K562 (cell line): Measurements from ENCODE around the gene HNRNPLL. TPM values are rescaled to one million over a fixed set of nuclear protein-coding genes. Genes with fewer than 3 reads are reported as not detected.

ENCODE experiments used
- ARNT ChIP-seq, 2 experiments: fragments of 450-650 bp; IDR thresholded peaks; 2 replicates each; pipeline ENCODE4 v1.6.1; 2016; ENCODE audit warnings: mild to moderate bottlenecking in 1 of 2
- BHLHE40 ChIP-seq: IDR thresholded peaks from 2 replicates; pipeline ENCODE4 v1.6.1; 2011; ENCODE audit warnings: low read length, improper control_type of control experiment
- CBX1 ChIP-seq: sonication (generic); IDR thresholded peaks from 2 replicates; pipeline ENCODE4 v1.6.1; 2016; ENCODE audit warnings: antibody characterized with exemption, low read depth, mild to moderate bottlenecking
- CREBBP ChIP-seq: IDR thresholded peaks from one replicate; pipeline ENCODE4 v1.6.1; 2012; ENCODE audit warnings: low read depth, mild to moderate bottlenecking, control low read depth, inconsistent platforms, low read length
- EGR1 ChIP-seq: fragments of 450-650 bp; conservative IDR thresholded peaks from 2 replicates; pipeline ENCODE4 v1.6.1; 2017; ENCODE audit warnings: mild to moderate bottlenecking
- ELF2 ChIP-seq: fragments of 250-450 bp; sonication (Bioruptor Pico); IDR thresholded peaks from 2 replicates; pipeline ENCODE4 v1.5.0; 2021; ENCODE audit warnings: mild to moderate bottlenecking
- MCM7 ChIP-seq, 2 experiments: fragments of 450-650 bp; IDR thresholded peaks; 2 replicates each; pipeline ENCODE4 v1.6.1; 2016 to 2018
- MED1 ChIP-seq: sonication (generic); formaldehyde crosslinking; IDR thresholded peaks from 2 replicates; pipeline ENCODE4 v1.8.1; 2023; ENCODE audit warnings: missing genetic modification reagents, borderline replicate concordance
- NCOA4 ChIP-seq: fragments of 450-650 bp; IDR thresholded peaks from 2 replicates; pipeline ENCODE4 v1.6.1; 2018; ENCODE audit warnings: mild to moderate bottlenecking; ENCODE audit not compliant: partially characterized antibody
- NFIC ChIP-seq: fragments of 450-650 bp; IDR thresholded peaks from 2 replicates; pipeline ENCODE4 v1.6.1; 2017; ENCODE audit warnings: mild to moderate bottlenecking, inconsistent platforms
- NFIX ChIP-seq: fragments of 250-450 bp; sonication (Bioruptor Pico); IDR thresholded peaks from 2 replicates; pipeline ENCODE4 v1.4.0; 2020; ENCODE audit warnings: low read depth, mild to moderate bottlenecking, moderate library complexity
- PCBP1 ChIP-seq: fragments of 200-400 bp; formaldehyde crosslinking; IDR thresholded peaks from 2 replicates; pipeline ENCODE4 v1.6.1; 2018; ENCODE audit warnings: mild to moderate bottlenecking, low read depth, low read length; ENCODE audit not compliant: poor library complexity, severe bottlenecking
- RBM25 ChIP-seq: fragments of 200-400 bp; formaldehyde crosslinking; IDR thresholded peaks from 2 replicates; pipeline ENCODE4 v1.6.1; 2018; ENCODE audit warnings: low read length, low read depth, moderate library complexity; ENCODE audit not compliant: severe bottlenecking
- SAFB2 ChIP-seq: fragments of 200-400 bp; formaldehyde crosslinking; IDR thresholded peaks from 2 replicates; pipeline ENCODE4 v1.6.1; 2018; ENCODE audit warnings: borderline replicate concordance, low read length, low read depth, moderate library complexity; ENCODE audit not compliant: severe bottlenecking
- SETDB1 ChIP-seq: IDR thresholded peaks from one replicate; pipeline ENCODE4 v1.6.1; 2012; ENCODE audit warnings: low read length, control low read depth, inconsistent platforms
- SOX6 ChIP-seq: fragments of 450-650 bp; IDR thresholded peaks from 2 replicates; pipeline ENCODE4 v1.6.1; 2014; ENCODE audit warnings: mild to moderate bottlenecking
- SPI1 ChIP-seq: IDR thresholded peaks from 2 replicates; pipeline ENCODE4 v1.6.1; 2011; ENCODE audit warnings: low read depth, low read length, control low read depth, borderline replicate concordance
- TEAD4 ChIP-seq, 2 experiments: sonication (generic) in 1 of 2; formaldehyde crosslinking in 1 of 2; IDR thresholded peaks; 2 replicates each; pipeline versions ENCODE4 v1.6.1 to v1.8.0; 2012 to 2022; ENCODE audit warnings: borderline replicate concordance in 1 of 2, inconsistent platforms in 1 of 2, low read length in 1 of 2, mild to moderate bottlenecking in 1 of 2, missing genetic modification reagents in 1 of 2
- ZNF23 ChIP-seq: fragments of 250-450 bp; sonication (Bioruptor Pico); IDR thresholded peaks from 2 replicates; pipeline ENCODE4 v1.4.0; 2020; ENCODE audit warnings: mild to moderate bottlenecking
- ZNF239 ChIP-seq: fragments of 250-450 bp; sonication (Bioruptor Pico); IDR thresholded peaks from 2 replicates; pipeline ENCODE4 v1.4.0; 2020; ENCODE audit warnings: mild to moderate bottlenecking
- ZNF24 ChIP-seq: fragments of 450-650 bp; IDR thresholded peaks from 2 replicates; pipeline ENCODE4 v1.6.1; 2016
- ZNF717 ChIP-seq: fragments of 250-450 bp; sonication (Bioruptor Pico); IDR thresholded peaks from 2 replicates; pipeline ENCODE4 v1.5.0; 2021
- ZNF77 ChIP-seq: fragments of 250-450 bp; sonication (Bioruptor Pico); IDR thresholded peaks from 2 replicates; pipeline ENCODE4 v1.5.0; 2020
- polyA plus RNA-seq, 8 experiments: library from polyadenylated mRNA; depleted of rRNA in 4 of 8; stranded (reverse) in 5 of 8; unstranded in 3 of 8; fragments of >200 nt; fragmentation: Nextera tagmentation in 2 of 8; fragmentation: Illumina TruSeq in 1 of 8; extraction: Ambion mirVana in 2 of 8; extraction: Trizol in 1 of 8; gene quantifications; 2 replicates each; pipeline versions ENCODE4 v1.2.1 to v1.2.3, GENCODE V29; 2011 to 2014; ENCODE audit warnings: inconsistent platforms in 1 of 8, missing spikeins in 1 of 8
- total RNA-seq, 7 experiments: library from RNA; depleted of rRNA in 6 of 7; stranded (reverse); fragments of >200 nt in 6 of 7; fragmentation: Illumina TruSeq in 2 of 7; extraction: Trizol in 2 of 7; gene quantifications; 2 replicates each; pipeline versions ENCODE4 v1.2.1 to v1.2.3, GENCODE V29; 2011 to 2021; ENCODE audit warnings: low replicate concordance in 1 of 7
- TF ChIP-seq, protein P1 (sequence below), 2 experiments: fragments of 450-650 bp in 1 of 2; sonication (generic) in 1 of 2; formaldehyde crosslinking in 1 of 2; IDR thresholded peaks in 1 of 2; conservative IDR thresholded peaks in 1 of 2; 2 replicates each; pipeline versions ENCODE4 v1.6.1 to v1.8.1; 2016 to 2023; ENCODE audit warnings: mild to moderate bottlenecking in 2 of 2, moderate library complexity in 2 of 2, inconsistent platforms in 1 of 2, missing genetic modification reagents in 1 of 2
- TF ChIP-seq, protein P2 (sequence below): sonication (generic); formaldehyde crosslinking; IDR thresholded peaks from 2 replicates; pipeline ENCODE4 v1.8.1; 2023; ENCODE audit warnings: mild to moderate bottlenecking, missing genetic modification reagents, moderate library complexity
- TF ChIP-seq, protein P3 (sequence below): sonication (generic); formaldehyde crosslinking; IDR thresholded peaks from 2 replicates; pipeline ENCODE4 v1.8.1; 2022; ENCODE audit warnings: missing genetic modification reagents
- TF ChIP-seq, protein P4 (sequence below), 3 experiments: fragments of 200-800 bp in 1 of 3; sonication (Bioruptor generic) in 1 of 3; sonication (generic) in 1 of 3; formaldehyde crosslinking in 1 of 3; IDR thresholded peaks; 2 replicates each; pipeline versions ENCODE4 v1.6.1 to v1.8.0; 2016 to 2022; ENCODE audit warnings: mild to moderate bottlenecking in 2 of 3, missing compliant biosample characterization in 2 of 3, missing genetic modification characterization in 2 of 3, missing genetic modification reagents in 1 of 3

The HNRNPLL gene
- total and polyA plus RNA-seq, 9 of the 15 experiments (the other 6 are each of a cell fraction or from before 2014, with no cell fraction given), result 19.8 to 135 (median 57.8) TPM

DNA sequence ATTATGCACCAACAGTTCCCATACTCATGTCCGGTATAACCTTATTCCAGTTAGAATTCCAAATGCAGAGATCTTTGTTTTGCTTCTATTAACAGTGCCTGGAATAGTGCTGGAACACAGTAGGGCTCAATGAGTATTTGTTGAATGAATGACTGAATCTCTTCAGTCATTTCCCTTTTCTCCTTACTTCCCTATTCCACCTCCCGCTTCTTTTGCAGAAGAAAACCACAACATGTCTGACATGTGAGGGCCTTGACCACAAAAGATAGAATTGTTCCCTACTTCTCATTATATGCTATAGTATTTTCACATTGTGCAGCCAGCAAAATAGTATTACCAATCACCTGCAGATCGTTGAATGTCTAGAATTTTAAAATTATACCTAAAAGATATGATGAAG is 19.5 kb upstream of the HNRNPLL start (continued):
- TF ChIP-seq, protein P1, sequence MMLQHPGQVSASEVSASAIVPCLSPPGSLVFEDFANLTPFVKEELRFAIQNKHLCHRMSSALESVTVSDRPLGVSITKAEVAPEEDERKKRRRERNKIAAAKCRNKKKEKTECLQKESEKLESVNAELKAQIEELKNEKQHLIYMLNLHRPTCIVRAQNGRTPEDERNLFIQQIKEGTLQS (IDR thresholded peaks at IDR 0.05), result no peak
- TF ChIP-seq, protein P1 (CRISPR knock-in tag; conservative IDR thresholded peaks at IDR 0.05), result no peak
- peak; percentile 84; the same call in 1 of the 2 replicates for TF ChIP-seq SOX6
- TF ChIP-seq ZNF717 (CRISPR knock-in tag), result no peak
- no peak for TF ChIP-seq ZNF77 (CRISPR knock-in tag)
- TF ChIP-seq, protein P2, sequence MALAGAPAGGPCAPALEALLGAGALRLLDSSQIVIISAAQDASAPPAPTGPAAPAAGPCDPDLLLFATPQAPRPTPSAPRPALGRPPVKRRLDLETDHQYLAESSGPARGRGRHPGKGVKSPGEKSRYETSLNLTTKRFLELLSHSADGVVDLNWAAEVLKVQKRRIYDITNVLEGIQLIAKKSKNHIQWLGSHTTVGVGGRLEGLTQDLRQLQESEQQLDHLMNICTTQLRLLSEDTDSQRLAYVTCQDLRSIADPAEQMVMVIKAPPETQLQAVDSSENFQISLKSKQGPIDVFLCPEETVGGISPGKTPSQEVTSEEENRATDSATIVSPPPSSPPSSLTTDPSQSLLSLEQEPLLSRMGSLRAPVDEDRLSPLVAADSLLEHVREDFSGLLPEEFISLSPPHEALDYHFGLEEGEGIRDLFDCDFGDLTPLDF (CRISPR knock-in tag), result no peak
- no peak for TF ChIP-seq ZNF239 (CRISPR knock-in tag)
- peak; percentile 95 for TF ChIP-seq ZNF24
- TF ChIP-seq RBM25, result no peak
- TF ChIP-seq ARNT (IDR thresholded peaks at IDR 0.05), result no peak
- TF ChIP-seq, protein P3, sequence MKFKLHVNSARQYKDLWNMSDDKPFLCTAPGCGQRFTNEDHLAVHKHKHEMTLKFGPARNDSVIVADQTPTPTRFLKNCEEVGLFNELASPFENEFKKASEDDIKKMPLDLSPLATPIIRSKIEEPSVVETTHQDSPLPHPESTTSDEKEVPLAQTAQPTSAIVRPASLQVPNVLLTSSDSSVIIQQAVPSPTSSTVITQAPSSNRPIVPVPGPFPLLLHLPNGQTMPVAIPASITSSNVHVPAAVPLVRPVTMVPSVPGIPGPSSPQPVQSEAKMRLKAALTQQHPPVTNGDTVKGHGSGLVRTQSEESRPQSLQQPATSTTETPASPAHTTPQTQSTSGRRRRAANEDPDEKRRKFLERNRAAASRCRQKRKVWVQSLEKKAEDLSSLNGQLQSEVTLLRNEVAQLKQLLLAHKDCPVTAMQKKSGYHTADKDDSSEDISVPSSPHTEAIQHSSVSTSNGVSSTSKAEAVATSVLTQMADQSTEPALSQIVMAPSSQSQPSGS (CRISPR knock-in tag), result no peak
- TF ChIP-seq NCOA4, result no peak
- no peak for TF ChIP-seq ZNF23
- TF ChIP-seq BHLHE40, result peak; percentile 40; the same call in 1 of the 2 replicates
- peak; percentile 46; the same call in 1 of the 2 replicates for TF ChIP-seq ELF2
- TF ChIP-seq, protein P4, sequence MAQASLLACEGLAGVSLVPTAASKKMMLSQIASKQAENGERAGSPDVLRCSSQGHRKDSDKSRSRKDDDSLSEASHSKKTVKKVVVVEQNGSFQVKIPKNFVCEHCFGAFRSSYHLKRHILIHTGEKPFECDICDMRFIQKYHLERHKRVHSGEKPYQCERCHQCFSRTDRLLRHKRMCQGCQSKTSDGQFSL (CRISPR knock-in tag; IDR thresholded peaks at IDR 0.05), result no peak
- TF ChIP-seq, protein P4 (tag; IDR thresholded peaks at IDR 0.05), result no peak
- TF ChIP-seq MED1 (CRISPR knock-in tag), result no peak
- no peak for TF ChIP-seq CREBBP
- no peak for TF ChIP-seq NFIX (CRISPR knock-in tag)
- TF ChIP-seq SAFB2, result no peak
- no peak for TF ChIP-seq PCBP1
- TF ChIP-seq CBX1, result no peak
- no peak for TF ChIP-seq SETDB1
- peak; percentile 49; the same call in 1 of the 2 replicates for TF ChIP-seq TEAD4 (IDR thresholded peaks at IDR 0.05; ENCODE audit: low read length)
- TF ChIP-seq TEAD4 (CRISPR knock-in tag; IDR thresholded peaks at IDR 0.05; ENCODE audit: borderline replicate concordance), result no peak
- peak; percentile 63; the same call in 1 of the 2 replicates for TF ChIP-seq SPI1
- TF ChIP-seq MCM7 (IDR thresholded peaks at IDR 0.05), result no peak
- no peak for TF ChIP-seq EGR1
- no peak for TF ChIP-seq NFIC
